GM12878 (cell line): ENCODE results near the gene LRRC31. TPM values are rescaled to one million over a fixed set of nuclear protein-coding genes. Genes with fewer than 3 reads are reported as not detected.

ENCODE experiments used
- ATAC-seq: fragments of 200-7000 bp; cut with Tn5 transposase; 3 replicates; pipeline ENCODE4 v1.9.1; 2020; ENCODE audit warnings: mild to moderate bottlenecking, moderate library complexity
- BruUV-seq: library from RNA; stranded (reverse); fragments of 400-500 nt; replicated peaks from 2 replicates; lab custom pipeline; 2021; lab: Mats Ljungman, UMichigan
- CTCF ChIA-PET: fragments of 300-600 bp; sonication (Branson Sonifier 250); formaldehyde crosslinking; extraction: SDS; loops from one replicate; lab custom pipeline; 2021; ENCODE audit warnings: inconsistent platforms; lab: Yijun Ruan, JAX
- POLR2A ChIA-PET: fragments of 350-600 bp; formaldehyde crosslinking; extraction: SDS; loops from one replicate; lab custom pipeline; 2021; ENCODE audit warnings: inconsistent platforms; lab: Charles Lee
- RAD21 ChIA-PET: fragments of 300-600 bp; sonication (Branson Sonifier 250); formaldehyde crosslinking; loops from one replicate; lab custom pipeline; 2023; ENCODE audit warnings: antibody characterized with exemption; ENCODE audit not compliant: unreplicated experiment; lab: Charles Lee
- SMC1A ChIA-PET: fragments of 300-600 bp; sonication (Branson Sonifier 250); formaldehyde crosslinking; loops from one replicate; lab custom pipeline; 2023; ENCODE audit not compliant: unreplicated experiment, uncharacterized antibody; lab: Charles Lee
- DNase-seq: peaks from one replicate; pipeline ENCODE4 v3.0.0-alpha.2; 2011; ENCODE audit warnings: low read depth, low spot score
- FAIRE-seq: peaks from 3 replicates; lab custom pipeline; 2011; peaks lifted over from hg19 to GRCh38; lab: Jason Lieb, UNC
- H2AFZ ChIP-seq: 2 replicates; pipeline ENCODE4 v1.6.0; 2011; ENCODE audit warnings: low read depth, low read length, control low read depth; ENCODE audit not compliant: control insufficient read depth
- H3K27ac ChIP-seq: 2 replicates; pipeline ENCODE4 v1.5.1; 2011; ENCODE audit warnings: control low read depth; ENCODE audit not compliant: control insufficient read depth, insufficient read depth
- H3K27me3 ChIP-seq, 2 experiments: replicated peaks in 1 of 2; 2 replicates each; pipeline versions ENCODE4 v1.6.0 to v1.6.1; 2011; ENCODE audit warnings: low read length in 1 of 2; ENCODE audit not compliant: control insufficient read depth in 2 of 2, insufficient read depth in 2 of 2
- H3K36me3 ChIP-seq, 2 experiments: 2 replicates each; pipeline ENCODE4 v1.5.1; 2011; ENCODE audit warnings: low read length in 1 of 2; ENCODE audit not compliant: control insufficient read depth in 2 of 2, insufficient read depth in 2 of 2
- H3K4me1 ChIP-seq: 2 replicates; pipeline ENCODE4 v1.6.1; 2011; ENCODE audit warnings: mild to moderate bottlenecking, low read length, moderate library complexity, mixed read lengths; ENCODE audit not compliant: control insufficient read depth, insufficient read depth
- H3K4me2 ChIP-seq: 2 replicates; pipeline ENCODE4 v1.6.0; 2011; ENCODE audit warnings: control low read depth; ENCODE audit not compliant: control insufficient read depth, insufficient read depth
- H3K4me3 ChIP-seq: fragments of 200-600 bp; sonication (generic); 2 replicates; pipeline ENCODE4 v1.5.1; 2016
- H3K79me2 ChIP-seq: 2 replicates; pipeline ENCODE4 v1.6.0; 2011; ENCODE audit warnings: low read length; ENCODE audit not compliant: control insufficient read depth, insufficient read depth
- H3K9ac ChIP-seq: 2 replicates; pipeline ENCODE4 v1.8.0; 2011; ENCODE audit warnings: low read length, control low read depth, mixed read lengths; ENCODE audit not compliant: control insufficient read depth, insufficient read depth
- H3K9me3 ChIP-seq: replicated peaks from 3 replicates; pipeline ENCODE4 v1.5.1; 2011; ENCODE audit warnings: mild to moderate bottlenecking, low read length; ENCODE audit not compliant: control insufficient read depth, insufficient read depth
- H4K20me1 ChIP-seq: 2 replicates; pipeline ENCODE4 v1.6.0; 2011; ENCODE audit not compliant: control insufficient read depth, insufficient read depth
- E4F1 ChIP-seq: fragments of 450-650 bp; IDR thresholded peaks from 2 replicates; pipeline ENCODE4 v1.6.1; 2018; ENCODE audit warnings: borderline replicate concordance, mild to moderate bottlenecking; ENCODE audit not compliant: partially characterized antibody
- GABPA ChIP-seq: IDR thresholded peaks from 2 replicates; pipeline ENCODE4 v1.6.1; 2014; ENCODE audit warnings: antibody characterized with exemption, low read depth, mild to moderate bottlenecking, inconsistent platforms
- IKZF2 ChIP-seq, 2 experiments: fragments of 450-650 bp; IDR thresholded peaks; 2 replicates each; pipeline ENCODE4 v1.6.1; 2017; ENCODE audit warnings: mild to moderate bottlenecking in 2 of 2, moderate library complexity in 2 of 2
- IRF5 ChIP-seq: fragments of 450-650 bp; IDR thresholded peaks from 2 replicates; pipeline ENCODE4 v1.6.1; 2017; ENCODE audit warnings: borderline replicate concordance
- KLF5 ChIP-seq: fragments of 450-650 bp; IDR thresholded peaks from 2 replicates; pipeline ENCODE4 v1.6.1; 2014; ENCODE audit warnings: mild to moderate bottlenecking; ENCODE audit not compliant: partially characterized antibody
- NR2F1 ChIP-seq: fragments of 450-650 bp; conservative IDR thresholded peaks from 2 replicates; pipeline ENCODE4 v1.6.1; 2017; ENCODE audit warnings: mild to moderate bottlenecking
- SKIL ChIP-seq: fragments of 450-650 bp; IDR thresholded peaks from 2 replicates; pipeline ENCODE4 v1.6.1; 2017; ENCODE audit warnings: mild to moderate bottlenecking, low read depth, inconsistent platforms; ENCODE audit not compliant: poor library complexity, severe bottlenecking
- SRF ChIP-seq, 2 experiments: IDR thresholded peaks; 2 replicates each; pipeline ENCODE4 v1.6.1; 2011; ENCODE audit warnings: low read depth in 2 of 2, low read length in 2 of 2, mild to moderate bottlenecking in 1 of 2, moderate library complexity in 1 of 2
- ZBTB11 ChIP-seq: fragments of 450-650 bp; formaldehyde crosslinking; IDR thresholded peaks from 2 replicates; pipeline ENCODE4 v1.5.0; 2022; ENCODE audit warnings: mild to moderate bottlenecking, missing genetic modification characterization
- WGBS: methylation state at CpG from one replicate; pipeline ENCODE4 v1.1.6; 2016; ENCODE audit warnings: low lambda C conversion rate; ENCODE audit not compliant: insufficient replicate concordance, insufficient coverage; ENCODE audit errors: missing lambda C conversion rate; 5-methylcytosine and 5-hydroxymethylcytosine counted together
- in situ Hi-C: fragments of 300-500 bp; cut with MboI; formaldehyde crosslinking; loops from 9 replicates; pipeline ENCODE4 v1.14.3; 2018; ENCODE audit warnings: mixed read lengths
- intact Hi-C: fragments of 100-400 bp; cut with micrococcal nuclease; formaldehyde crosslinking; loops from one replicate; pipeline ENCODE4 v1.14.2; 2022; ENCODE audit not compliant: unreplicated experiment
- polyA plus RNA-seq, 11 experiments: library from polyadenylated mRNA; depleted of rRNA in 4 of 11; unstranded in 6 of 11; stranded (reverse) in 5 of 11; fragments of >200 nt; fragmentation: Nextera tagmentation in 4 of 11; fragmentation: Illumina TruSeq in 1 of 11; extraction: Ambion mirVana in 4 of 11; extraction: Trizol in 1 of 11; gene quantifications; 1 replicate in 1 of 11; 2 replicates in 10 of 11; pipeline versions ENCODE4 v1.2.1 to v1.2.3, GENCODE V29; 2011 to 2016; ENCODE audit warnings: inconsistent platforms in 2 of 11, missing spikeins in 2 of 11, low read depth in 1 of 11
- total RNA-seq, 4 experiments: library from RNA; depleted of rRNA in 3 of 4; stranded (reverse); fragments of >200 nt in 3 of 4; fragmentation: Illumina TruSeq in 1 of 4; extraction: Trizol in 1 of 4; gene quantifications; 2 replicates each; pipeline versions ENCODE4 v1.2.1 to v1.2.3, GENCODE V29; 2013 to 2021

The LRRC31 gene
- total and polyA plus RNA-seq, 10 of the 15 experiments (the other 5 are each of a cell fraction or from before 2014, with no cell fraction given): 0.04 to 0.06 (median 0.06) TPM; not detected in 7

- WGBS: 85% methylated on average over 3 of the region's 3 CpGs
- Histone ChIP-seq H3K27ac (no peak overlapping the region), H3K4me2 (no peak overlapping the region), H3K9me3 (no peaks in the 10 kb centered on the region), H3K79me2 (no peaks in the 10 kb centered on the region), H2AFZ (no peak overlapping the region), H3K27me3 (no peaks in the 10 kb centered on the region), H3K9ac (no peak overlapping the region), H3K4me3 (no peak overlapping the region), H3K4me1 (peaks cover 23% of the 10 kb centered on the region), H3K36me3 (no peaks in the 10 kb centered on the region), H4K20me1 (no peaks in the 10 kb centered on the region)
- ChIA-PET POLR2A (no interaction called here), CTCF (interaction anchor here (0.8 to 4.0 kb wide), 3 partner anchors 99 to 187 kb away, joined by 3 to 18 read pairs (median 5); partner anchors contain the start of gene SEC62), RAD21 (interaction anchor here (0.7 to 1.3 kb wide), 3 partner anchors 81 to 189 kb away, joined by 3 to 6 read pairs (median 3); no protein-coding TSS in a partner anchor), SMC1A (interaction anchor here (1.6 to 7.2 kb wide), 3 partner anchors 64 to 152 kb away, joined by 6 to 56 read pairs (median 8); partner anchors contain the start of gene SEC62)
- ATAC-seq: no peak
- FAIRE-seq: no peak
- in situ Hi-C loops: loop anchor here (10.0 kb wide), 1 partner anchor 187 kb away; no protein-coding TSS in a partner anchor
- intact Hi-C loops: no loop called here
- BruUV-seq: no TSS peak
- no peak for DNase-seq
- TF ChIP-seq GABPA: no peak
- no peak for TF ChIP-seq IRF5
- no peak for TF ChIP-seq NR2F1
- TF ChIP-seq E4F1: no peak
- no peak for TF ChIP-seq SKIL
- TF ChIP-seq ZBTB11 (CRISPR knock-in tag): no peak
- TF ChIP-seq SRF (IDR thresholded peaks at IDR 0.05; ENCODE audit: low read depth in 2 of 2, low read length in 2 of 2): no peak
- TF ChIP-seq KLF5: no peak
- no peak for TF ChIP-seq IKZF2 (IDR thresholded peaks at IDR 0.05)
Observed at GRCh38 chr3:169867584-169868210, 2.0 kb downstream of the LRRC31 start.
